GM12873 (cell line): ENCODE data around the gene ARFGEF3.

ENCODE experiments used
- TF ChIP-seq, protein P1 (sequence below): IDR thresholded peaks from 2 replicates; pipeline ENCODE4 v1.5.1; 2012; ENCODE audit warnings: low read depth, mild to moderate bottlenecking, moderate library complexity, low read length, control low read depth; ENCODE audit not compliant: insufficient read depth; ENCODE audit errors: missing control alignments

ARFGEF3 gene

DNA sequence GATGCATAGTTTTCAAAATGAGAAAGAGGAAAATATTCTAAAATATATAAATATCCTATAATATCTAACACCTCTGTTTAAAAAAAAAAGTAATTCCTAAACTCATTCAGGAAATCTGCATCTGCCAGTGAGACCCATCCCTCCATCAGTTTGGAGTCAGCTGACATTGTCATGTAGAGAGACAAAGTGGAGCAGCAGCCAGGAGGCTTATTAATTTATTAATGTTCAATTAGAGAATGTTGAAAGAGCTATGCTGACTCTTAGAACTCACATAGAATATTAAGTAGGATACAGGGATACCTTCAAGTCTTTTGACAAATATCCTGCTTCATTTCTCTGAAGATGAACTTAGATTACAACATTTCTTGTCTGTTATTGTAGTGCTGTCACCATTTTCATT is 41.8 kb upstream of the ARFGEF3 start:
- TF ChIP-seq, protein P1, sequence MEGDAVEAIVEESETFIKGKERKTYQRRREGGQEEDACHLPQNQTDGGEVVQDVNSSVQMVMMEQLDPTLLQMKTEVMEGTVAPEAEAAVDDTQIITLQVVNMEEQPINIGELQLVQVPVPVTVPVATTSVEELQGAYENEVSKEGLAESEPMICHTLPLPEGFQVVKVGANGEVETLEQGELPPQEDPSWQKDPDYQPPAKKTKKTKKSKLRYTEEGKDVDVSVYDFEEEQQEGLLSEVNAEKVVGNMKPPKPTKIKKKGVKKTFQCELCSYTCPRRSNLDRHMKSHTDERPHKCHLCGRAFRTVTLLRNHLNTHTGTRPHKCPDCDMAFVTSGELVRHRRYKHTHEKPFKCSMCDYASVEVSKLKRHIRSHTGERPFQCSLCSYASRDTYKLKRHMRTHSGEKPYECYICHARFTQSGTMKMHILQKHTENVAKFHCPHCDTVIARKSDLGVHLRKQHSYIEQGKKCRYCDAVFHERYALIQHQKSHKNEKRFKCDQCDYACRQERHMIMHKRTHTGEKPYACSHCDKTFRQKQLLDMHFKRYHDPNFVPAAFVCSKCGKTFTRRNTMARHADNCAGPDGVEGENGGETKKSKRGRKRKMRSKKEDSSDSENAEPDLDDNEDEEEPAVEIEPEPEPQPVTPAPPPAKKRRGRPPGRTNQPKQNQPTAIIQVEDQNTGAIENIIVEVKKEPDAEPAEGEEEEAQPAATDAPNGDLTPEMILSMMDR, result no peak

DNA sequence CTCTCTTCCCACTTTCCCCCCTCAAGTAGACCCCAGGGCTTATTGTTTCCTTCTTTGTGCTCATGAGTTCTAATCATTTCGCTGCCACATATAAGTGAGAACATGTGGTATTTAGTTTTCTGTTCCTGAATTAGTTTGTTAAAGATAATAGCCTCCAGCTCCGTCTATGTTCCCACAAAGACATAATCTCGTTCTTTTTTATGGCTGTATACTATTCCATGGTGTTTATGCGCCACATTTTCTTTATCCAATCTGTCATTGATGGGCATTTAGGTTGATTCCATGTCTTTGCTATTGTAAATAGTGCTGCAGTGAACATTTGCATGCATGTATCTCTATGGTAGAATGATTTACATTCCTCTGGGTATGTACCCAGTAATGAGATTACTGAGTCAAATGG is 37.6 kb upstream of the ARFGEF3 start:
- TF ChIP-seq, protein P1, result no peak

DNA sequence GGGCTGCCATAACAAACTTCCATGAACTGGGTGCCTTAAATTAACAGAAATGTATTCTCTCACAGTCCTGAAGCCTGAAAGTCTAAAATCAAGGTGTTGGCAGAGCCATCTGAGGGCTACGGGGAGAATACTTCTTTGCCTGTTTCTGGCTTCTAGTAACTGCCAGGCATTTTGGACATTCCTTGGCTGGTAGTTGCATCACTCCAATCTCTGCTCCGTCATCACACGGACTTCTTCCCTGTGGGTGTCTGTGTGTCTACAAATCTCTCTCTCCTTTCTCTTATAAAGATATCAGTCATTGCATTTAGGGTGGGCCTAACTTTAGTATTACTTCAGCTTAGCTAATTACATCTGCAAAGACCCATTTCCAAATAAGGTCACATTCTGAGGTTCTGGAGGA is 33.6 kb upstream of the ARFGEF3 start:
- TF ChIP-seq, protein P1, result no peak

DNA sequence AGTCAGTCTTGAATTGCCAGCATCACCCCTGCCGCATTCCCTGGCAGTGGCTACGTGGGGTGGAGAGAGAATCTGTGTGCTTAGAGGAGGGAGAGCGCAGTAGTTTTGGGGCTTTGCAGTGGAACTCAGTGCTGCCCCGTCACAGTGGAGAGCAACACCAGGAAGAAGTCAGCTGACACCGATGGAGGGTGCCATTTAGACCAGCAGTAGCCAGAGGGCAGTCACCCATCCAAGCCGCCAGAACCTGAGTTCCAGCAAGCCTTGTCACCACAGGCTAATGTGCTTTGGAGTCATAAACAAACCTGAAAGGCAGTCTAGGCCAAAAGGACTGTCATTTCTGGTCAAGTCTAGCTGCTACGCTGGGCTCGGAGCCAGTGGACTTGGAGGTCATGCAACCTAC is 32.5 kb upstream of the ARFGEF3 start:
- TF ChIP-seq, protein P1, result no peak

DNA sequence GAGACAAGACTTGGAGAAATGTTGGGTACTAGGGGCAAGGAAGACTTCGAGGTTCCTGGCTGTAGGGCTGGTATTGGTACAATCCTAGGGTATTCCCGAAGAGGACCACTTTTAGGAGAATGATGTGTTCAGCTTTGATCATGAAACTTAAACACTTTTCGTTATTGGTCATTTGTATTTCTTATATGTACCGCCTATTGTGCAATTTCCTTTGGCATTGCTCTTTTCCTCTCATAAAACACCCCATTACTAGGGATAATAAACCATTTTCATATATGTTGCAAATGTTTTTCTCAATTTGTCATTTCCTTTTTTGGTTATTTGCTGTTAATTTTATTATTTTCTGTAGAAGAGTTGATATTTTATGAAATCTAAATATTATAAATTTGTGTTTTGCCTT is 18.9 kb upstream of the ARFGEF3 start:
- TF ChIP-seq, protein P1, result no peak

DNA sequence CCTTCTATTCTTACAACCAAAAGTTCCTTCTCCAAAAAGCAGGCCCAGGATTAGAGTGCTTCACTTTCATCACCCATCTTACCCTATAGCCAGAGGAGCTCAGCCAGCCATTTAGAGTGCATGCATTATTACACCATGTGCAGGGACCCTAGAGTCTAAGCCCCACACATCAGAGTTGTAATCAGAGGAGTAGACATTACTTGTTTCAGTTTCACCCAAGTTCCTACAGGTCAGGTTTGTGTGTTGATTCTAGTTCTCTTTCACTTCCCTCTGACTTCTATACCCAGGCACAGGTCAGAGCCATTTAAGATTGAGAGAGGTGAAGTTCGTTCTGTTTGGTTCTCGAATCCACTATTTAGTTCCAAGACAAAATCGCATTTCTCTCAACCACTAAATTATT is 16.3 kb upstream of the ARFGEF3 start:
- TF ChIP-seq, protein P1, result no peak

DNA sequence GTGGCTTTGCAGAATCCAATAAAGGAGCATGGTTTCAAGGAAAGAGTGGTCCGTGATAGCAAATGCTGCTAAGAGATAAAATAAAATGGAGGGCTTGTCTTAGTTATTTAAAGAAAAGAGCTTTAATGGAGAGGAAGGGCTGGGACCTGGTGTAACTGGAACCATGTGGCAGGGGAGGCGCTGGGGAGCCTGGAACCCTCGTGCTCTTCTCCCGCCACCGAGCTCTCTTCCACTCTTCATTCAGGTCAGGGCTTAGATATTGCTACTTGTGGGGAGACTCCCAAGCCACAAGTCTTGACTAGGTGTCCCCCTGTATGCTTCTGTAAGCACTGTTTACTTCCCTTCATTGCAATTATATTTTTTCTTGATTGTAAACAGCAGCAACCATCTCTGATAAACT is 15.2 kb upstream of the ARFGEF3 start:
- TF ChIP-seq, protein P1, result no peak
